Glomerular visceral epithelial cell (primary cell): ENCODE results near the gene SLX4IP.

Source experiments
- DNase-seq: peaks from one replicate; pipeline ENCODE4 v3.0.0-alpha.2; 2016; ENCODE audit errors: extremely low spot score

SLX4IP gene

GRCh38 chr20:10633718-10634117 is 198.6 kb downstream of the SLX4IP start:
- DNase-seq: no peak

- no peak for DNase-seq
Measured at GRCh38 chr20:10634211-10634610, 199.1 kb downstream of the SLX4IP start.

GRCh38 chr20:10634683-10635411 is 199.7 kb downstream of the SLX4IP start:
- no peak for DNase-seq

GRCh38 chr20:10635476-10636208 is 200.5 kb downstream of the SLX4IP start:
- no peak for DNase-seq

- peak; percentile 58 for DNase-seq
Measured at GRCh38 chr20:10636326-10636818, 201.3 kb downstream of the SLX4IP start.

GRCh38 chr20:10637031-10637559 is 202.0 kb downstream of the SLX4IP start:
- peak; percentile 31 for DNase-seq

GRCh38 chr20:10637563-10637962 is 202.5 kb downstream of the SLX4IP start:
- DNase-seq: no peak

GRCh38 chr20:10639077-10639736 is 204.1 kb downstream of the SLX4IP start:
- no peak for DNase-seq

- no peak for DNase-seq
Measured at GRCh38 chr20:10639737-10640556, 204.8 kb downstream of the SLX4IP start.

- DNase-seq: no peak
Measured at GRCh38 chr20:10640897-10641296, 205.8 kb downstream of the SLX4IP start.

GRCh38 chr20:10641467-10641866 is 206.4 kb downstream of the SLX4IP start:
- DNase-seq: no peak

GRCh38 chr20:10641893-10642292 is 206.8 kb downstream of the SLX4IP start:
- DNase-seq: no peak

- peak; percentile 88 for DNase-seq
Measured at GRCh38 chr20:10642856-10643559, 207.9 kb downstream of the SLX4IP start.

GRCh38 chr20:10643560-10643873 is 208.4 kb downstream of the SLX4IP start:
- DNase-seq: no peak

- DNase-seq: no peak
Measured at GRCh38 chr20:10644458-10645204, 209.5 kb downstream of the SLX4IP start.

- no peak for DNase-seq
Measured at GRCh38 chr20:10645205-10645570, 210.1 kb downstream of the SLX4IP start.

- DNase-seq: no peak
Measured at GRCh38 chr20:10646006-10646405, 210.9 kb downstream of the SLX4IP start.

- DNase-seq: no peak
Measured at GRCh38 chr20:10646886-10647420, 211.8 kb downstream of the SLX4IP start.

GRCh38 chr20:10647471-10647870 is 212.4 kb downstream of the SLX4IP start:
- DNase-seq: no peak

GRCh38 chr20:10647909-10648308 is 212.8 kb downstream of the SLX4IP start:
- DNase-seq: no peak
